Stimulated activated memory B cell treated with anti-CD40 and anti-IgM and Interleukin-4, amounts not matched to agents 10 μg/mL and 1 μg/mL and 100 μg/mL, for 72 hours (primary cell): ENCODE data around the gene CATSPER3.

Experiments
- ATAC-seq: fragments of 150-1000 bp; cut with Tn5 transposase; 2 replicates; pipeline ENCODE4 v1.10.0; 2021
- H3K27ac Mint-ChIP-seq: one replicate; pipeline ENCODE4 v1.8.0; 2022; ENCODE audit warnings: mild to moderate bottlenecking, mixed read lengths
- H3K27me3 Mint-ChIP-seq: one replicate; pipeline ENCODE4 v1.8.0; 2022; ENCODE audit warnings: mixed read lengths
- H3K36me3 Mint-ChIP-seq: one replicate; pipeline ENCODE4 v1.8.0; 2022; ENCODE audit warnings: mixed read lengths
- H3K4me1 Mint-ChIP-seq: one replicate; pipeline ENCODE4 v1.8.0; 2022; ENCODE audit warnings: mixed read lengths
- H3K4me3 Mint-ChIP-seq: one replicate; pipeline ENCODE4 v1.8.0; 2022; ENCODE audit warnings: mild to moderate bottlenecking, moderate library complexity, mixed read lengths
- H3K9me3 Mint-ChIP-seq: one replicate; pipeline ENCODE4 v1.8.0; 2022; ENCODE audit warnings: mixed read lengths

The CATSPER3 gene

GRCh38 chr5:135050244-135050767 lies 82.6 kb downstream of the CATSPER3 start:
- Mint-ChIP-seq H3K27ac (no peak overlapping the region), H3K4me3 (peak overlapping the region; percentile 29), H3K9me3 (no peaks in the 10 kb centered on the region), H3K27me3 (peaks cover 74% of the 10 kb centered on the region), H3K4me1 (peaks cover 64% of the 10 kb centered on the region), H3K36me3 (peaks cover 6% of the 10 kb centered on the region)
- ATAC-seq, result no peak

- Mint-ChIP-seq H3K4me1 (peaks cover 60% of the 10 kb centered on the region), H3K27me3 (peaks cover 67% of the 10 kb centered on the region), H3K27ac (peak overlapping the region; percentile 6), H3K9me3 (no peaks in the 10 kb centered on the region), H3K36me3 (peaks cover 6% of the 10 kb centered on the region), H3K4me3 (no peak overlapping the region)
- no peak for ATAC-seq
Observed at GRCh38 chr5:135051399-135051798, 83.7 kb downstream of the CATSPER3 start.

DNA sequence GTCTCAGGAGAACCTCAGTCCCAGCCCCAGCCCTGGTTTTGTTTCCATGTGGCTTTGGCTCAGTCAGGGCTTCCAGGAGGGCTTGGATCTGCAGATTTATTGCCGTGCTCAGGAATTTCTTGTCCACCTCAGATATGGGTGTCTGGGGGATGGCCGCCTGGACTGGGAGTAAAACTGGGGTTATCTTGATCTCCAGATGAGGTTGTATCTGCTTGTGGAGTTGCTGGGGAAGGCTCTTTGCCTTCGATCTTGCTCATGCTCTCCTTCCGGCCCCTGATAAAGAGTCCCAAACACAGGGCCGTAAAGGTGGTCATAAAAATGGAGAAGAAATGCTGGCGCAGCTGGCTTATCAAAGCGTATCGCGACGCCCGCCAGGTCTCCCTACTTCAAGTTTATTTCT lies 84.2 kb downstream of the CATSPER3 start:
- Mint-ChIP-seq H3K4me1 (peaks cover 60% of the 10 kb centered on the region), H3K4me3 (no peak overlapping the region), H3K27me3 (peaks cover 62% of the 10 kb centered on the region), H3K27ac (no peak overlapping the region), H3K36me3 (peaks cover 6% of the 10 kb centered on the region), H3K9me3 (no peaks in the 10 kb centered on the region)
- ATAC-seq, result no peak

- Mint-ChIP-seq H3K4me1 (peaks cover 60% of the 10 kb centered on the region), H3K36me3 (peaks cover 6% of the 10 kb centered on the region), H3K27me3 (peaks cover 54% of the 10 kb centered on the region), H3K9me3 (no peaks in the 10 kb centered on the region), H3K4me3 (peak overlapping the region; percentile 21), H3K27ac (peak overlapping the region; percentile 26)
- ATAC-seq, result no peak
Observed at GRCh38 chr5:135052511-135053145, 84.9 kb downstream of the CATSPER3 start.

GRCh38 chr5:135053278-135053677 lies 85.6 kb downstream of the CATSPER3 start:
- H3K4me1 Mint-ChIP-seq, result peaks cover 60% of the 10 kb centered on the region
- H3K9me3 Mint-ChIP-seq, result no peaks in the 10 kb centered on the region
- peaks cover 6% of the 10 kb centered on the region for H3K36me3 Mint-ChIP-seq
- peak overlapping the region; percentile 26 for H3K27ac Mint-ChIP-seq
- ATAC-seq, result peak; percentile 94
- peaks cover 50% of the 10 kb centered on the region for H3K27me3 Mint-ChIP-seq
- peak overlapping the region; percentile 21 for H3K4me3 Mint-ChIP-seq

DNA sequence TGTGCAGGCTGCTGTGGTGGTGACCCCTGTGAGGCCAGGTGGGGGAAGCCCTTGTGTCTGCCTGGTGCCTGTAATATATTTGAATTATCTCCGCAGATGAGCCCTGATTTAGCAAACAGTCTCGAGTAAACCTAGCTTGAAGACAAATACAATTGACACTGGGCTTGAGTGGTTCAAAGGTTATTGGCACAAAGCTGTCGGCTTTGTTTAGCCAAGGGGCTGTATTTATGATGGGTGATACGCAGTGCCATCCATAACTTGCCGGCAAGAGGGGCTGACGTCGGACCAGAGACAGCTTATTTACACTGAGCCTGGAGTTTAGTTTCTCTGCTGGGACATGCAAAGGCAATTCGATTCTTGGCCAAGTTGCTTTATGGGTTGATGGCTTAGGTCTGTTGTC lies 86.3 kb downstream of the CATSPER3 start:
- peaks cover 55% of the 10 kb centered on the region for H3K4me1 Mint-ChIP-seq
- peaks cover 6% of the 10 kb centered on the region for H3K36me3 Mint-ChIP-seq
- H3K27me3 Mint-ChIP-seq, result peaks cover 50% of the 10 kb centered on the region
- H3K9me3 Mint-ChIP-seq, result no peaks in the 10 kb centered on the region
- no peak for ATAC-seq
- H3K27ac Mint-ChIP-seq, result peak overlapping the region; percentile 26
- H3K4me3 Mint-ChIP-seq, result no peak overlapping the region

DNA sequence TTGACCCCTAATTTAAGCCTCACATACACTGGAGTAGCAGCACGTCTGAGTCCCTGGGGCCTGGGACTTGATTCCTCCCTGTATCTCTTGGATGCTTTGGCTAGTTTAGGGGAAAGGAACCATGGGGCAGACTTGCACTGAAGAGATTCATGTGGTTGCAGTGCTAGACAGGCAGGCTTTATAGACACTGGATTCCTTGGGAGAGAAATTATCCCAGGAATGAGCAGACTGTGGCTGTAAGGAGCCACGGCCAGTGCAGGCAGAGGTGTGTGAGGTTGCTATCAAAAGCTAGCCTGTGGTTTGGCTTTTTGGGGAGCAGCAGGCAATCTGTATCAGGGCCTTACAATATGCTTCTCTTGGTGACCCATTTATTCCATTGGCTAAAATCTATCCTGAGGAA lies 86.8 kb downstream of the CATSPER3 start:
- peaks cover 45% of the 10 kb centered on the region for H3K27me3 Mint-ChIP-seq
- peak overlapping the region; percentile 26 for H3K27ac Mint-ChIP-seq
- H3K4me1 Mint-ChIP-seq, result peaks cover 50% of the 10 kb centered on the region
- no peak for ATAC-seq
- H3K4me3 Mint-ChIP-seq, result no peak overlapping the region
- peaks cover 6% of the 10 kb centered on the region for H3K36me3 Mint-ChIP-seq
- H3K9me3 Mint-ChIP-seq, result no peaks in the 10 kb centered on the region

DNA sequence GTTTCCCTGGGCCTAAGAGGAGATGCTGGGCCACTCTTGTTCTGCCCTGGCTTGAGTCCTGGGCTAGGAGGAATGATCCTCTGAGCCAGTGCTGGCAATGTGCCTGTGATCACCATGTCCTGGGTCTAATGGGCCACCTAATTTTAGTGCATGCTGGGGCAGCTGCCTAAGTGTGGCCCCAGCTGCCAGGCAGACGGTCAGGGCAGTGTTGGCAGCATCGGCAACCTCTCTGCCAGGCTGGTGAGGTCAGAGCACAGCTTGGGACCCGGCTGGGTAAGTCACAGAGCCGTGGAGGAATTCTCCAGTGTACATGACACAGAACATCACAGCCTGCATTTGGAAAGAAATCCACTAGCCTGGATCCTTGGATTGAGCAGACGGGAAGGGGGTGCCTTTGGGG lies 87.7 kb downstream of the CATSPER3 start:
- Mint-ChIP-seq H3K9me3 (no peaks in the 10 kb centered on the region), H3K27ac (no peak overlapping the region), H3K27me3 (peaks cover 36% of the 10 kb centered on the region), H3K4me1 (peaks cover 41% of the 10 kb centered on the region), H3K36me3 (peaks cover 6% of the 10 kb centered on the region), H3K4me3 (no peak overlapping the region)
- ATAC-seq, result no peak

GRCh38 chr5:135056316-135057030 lies 88.8 kb downstream of the CATSPER3 start:
- no peak overlapping the region for H3K27ac Mint-ChIP-seq
- H3K4me3 Mint-ChIP-seq, result no peak overlapping the region
- no peaks in the 10 kb centered on the region for H3K36me3 Mint-ChIP-seq
- peaks cover 35% of the 10 kb centered on the region for H3K27me3 Mint-ChIP-seq
- no peak for ATAC-seq
- peaks cover 31% of the 10 kb centered on the region for H3K4me1 Mint-ChIP-seq
- no peaks in the 10 kb centered on the region for H3K9me3 Mint-ChIP-seq

DNA sequence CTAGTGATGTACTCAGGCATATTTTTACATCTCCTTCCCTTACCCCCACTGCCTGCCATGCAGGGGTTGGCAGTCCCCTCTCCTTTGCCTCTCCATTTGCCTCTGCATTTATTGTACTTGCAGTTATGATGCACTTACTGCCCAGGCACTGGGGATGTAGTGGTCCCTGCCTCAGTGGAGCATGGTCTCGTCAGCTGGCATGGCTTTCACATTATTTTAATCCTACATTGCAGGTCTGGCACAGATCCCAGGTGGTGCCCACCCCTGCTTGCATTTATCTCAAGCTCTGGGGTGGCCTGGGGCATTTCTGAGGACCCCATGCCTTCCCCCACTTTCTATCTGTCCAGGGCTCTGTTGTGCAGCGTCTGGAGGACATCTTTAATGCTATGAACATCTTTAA lies 89.5 kb downstream of the CATSPER3 start:
- peaks cover 35% of the 10 kb centered on the region for H3K27me3 Mint-ChIP-seq
- peaks cover 24% of the 10 kb centered on the region for H3K4me1 Mint-ChIP-seq
- no peaks in the 10 kb centered on the region for H3K9me3 Mint-ChIP-seq

DNA sequence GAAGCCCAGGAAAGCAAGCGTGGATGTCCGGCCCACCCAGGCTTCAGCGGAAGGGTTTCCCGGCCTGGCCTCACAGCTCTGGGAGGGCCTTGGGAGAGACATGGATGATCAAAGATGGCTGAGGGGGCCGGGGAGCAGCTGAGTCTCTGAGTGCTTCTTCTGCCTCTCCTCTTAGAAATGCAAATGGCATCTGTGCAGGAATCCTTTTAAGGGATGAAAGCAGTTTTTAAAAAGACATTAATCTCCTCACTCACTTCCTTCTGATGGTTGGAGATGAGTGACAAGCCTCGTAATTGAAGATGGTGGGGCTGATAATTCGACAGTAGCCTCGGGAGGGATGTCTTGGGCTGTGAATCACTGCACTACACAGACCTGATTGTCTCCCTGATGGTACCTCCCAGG lies 90.6 kb downstream of the CATSPER3 start:
- Mint-ChIP-seq H3K9me3 (no peaks in the 10 kb centered on the region), H3K36me3 (no peaks in the 10 kb centered on the region), H3K27ac (no peak overlapping the region), H3K4me1 (peaks cover 13% of the 10 kb centered on the region), H3K27me3 (peaks cover 38% of the 10 kb centered on the region), H3K4me3 (no peak overlapping the region)
- ATAC-seq, result no peak

More for the DNA sequence above, 89.5 kb downstream of the CATSPER3 start:
- H3K4me3 Mint-ChIP-seq, result no peak overlapping the region
- no peaks in the 10 kb centered on the region for H3K36me3 Mint-ChIP-seq
- H3K27ac Mint-ChIP-seq, result no peak overlapping the region
- no peak for ATAC-seq

DNA sequence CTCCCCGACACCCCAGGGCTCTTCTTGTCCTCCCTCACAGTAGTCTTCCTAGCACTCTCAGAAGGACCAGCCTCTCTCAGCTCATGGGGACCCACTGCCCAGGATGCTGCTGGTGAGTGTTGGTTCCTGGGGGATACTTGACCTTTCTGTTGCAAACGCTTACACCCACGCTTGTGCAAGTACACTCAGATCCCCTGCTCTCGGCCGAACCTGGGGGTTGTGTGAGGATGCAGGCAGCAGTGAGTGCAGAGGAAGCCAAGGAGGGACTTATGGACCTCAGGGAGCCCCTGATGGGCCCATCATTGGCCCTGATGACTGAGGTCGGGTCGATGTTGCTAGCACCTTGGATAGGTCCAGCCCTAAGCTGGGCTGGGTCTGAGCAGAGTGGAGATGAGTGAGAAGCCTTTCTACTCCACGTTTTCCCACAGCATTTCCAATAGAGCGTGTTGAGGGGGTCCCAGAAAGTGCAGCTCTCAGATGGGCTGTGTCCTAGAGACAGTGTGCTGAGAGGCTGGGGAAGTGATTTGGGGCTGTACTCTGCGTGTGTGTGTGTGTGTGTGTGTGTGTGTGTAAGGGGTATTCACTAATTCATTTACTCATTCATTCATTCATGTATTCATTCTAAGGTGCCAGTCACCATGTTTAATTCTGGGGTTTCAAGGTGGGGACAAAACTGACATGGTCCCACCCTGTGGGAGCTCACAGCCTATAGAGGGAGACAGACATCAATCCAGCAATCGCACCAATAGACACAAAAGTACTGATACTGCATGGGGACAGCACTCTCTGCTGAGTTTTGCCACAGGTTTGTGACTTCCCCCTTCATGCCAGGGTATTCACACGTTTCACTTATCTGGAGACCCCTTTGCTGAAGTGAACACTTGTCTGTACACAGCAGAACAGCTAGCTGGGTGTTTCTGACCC lies 91.6 kb downstream of the CATSPER3 start:
- Mint-ChIP-seq H3K9me3 (no peaks in the 10 kb centered on the region), H3K4me3 (no peak overlapping the region), H3K36me3 (no peaks in the 10 kb centered on the region), H3K4me1 (peaks cover 3% of the 10 kb centered on the region), H3K27me3 (peaks cover 43% of the 10 kb centered on the region), H3K27ac (no peak overlapping the region)
- ATAC-seq, result no peak

DNA sequence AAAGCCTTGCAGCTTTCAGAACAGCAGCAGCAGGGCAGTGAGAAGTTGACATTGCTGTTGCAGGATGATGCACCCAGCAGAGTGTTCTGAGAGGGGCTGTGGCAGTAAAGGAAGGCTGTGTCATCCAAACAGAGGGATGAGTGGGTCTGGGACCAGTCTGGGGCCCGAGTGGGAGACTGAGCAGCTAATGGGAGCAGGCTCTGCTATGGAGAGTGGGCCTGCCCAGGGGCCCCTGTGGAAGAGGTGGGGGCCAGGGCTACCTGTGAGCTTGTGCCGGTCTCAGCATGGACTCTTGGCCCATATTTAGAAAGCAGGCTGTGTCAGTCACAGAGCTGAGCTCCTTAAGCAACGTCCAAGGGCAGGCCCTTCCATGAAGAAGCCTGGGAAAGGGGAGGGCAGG lies 92.3 kb downstream of the CATSPER3 start:
- Mint-ChIP-seq H3K27me3 (peaks cover 51% of the 10 kb centered on the region), H3K4me1 (no peaks in the 10 kb centered on the region), H3K27ac (no peak overlapping the region), H3K9me3 (no peaks in the 10 kb centered on the region), H3K36me3 (no peaks in the 10 kb centered on the region), H3K4me3 (no peak overlapping the region)
- no peak for ATAC-seq

GRCh38 chr5:135061001-135061400 lies 93.3 kb downstream of the CATSPER3 start:
- H3K9me3 Mint-ChIP-seq, result no peaks in the 10 kb centered on the region
- peaks cover 57% of the 10 kb centered on the region for H3K27me3 Mint-ChIP-seq
- no peaks in the 10 kb centered on the region for H3K4me1 Mint-ChIP-seq
- no peak overlapping the region for H3K4me3 Mint-ChIP-seq
- H3K27ac Mint-ChIP-seq, result no peak overlapping the region
- no peak for ATAC-seq
- H3K36me3 Mint-ChIP-seq, result no peaks in the 10 kb centered on the region
